ENCODE measurements around the gene TMTC2. TPM values are rescaled to one million over a fixed set of nuclear protein-coding genes. Genes with fewer than 3 reads are reported as not detected.

The TMTC2 gene
- total RNA-seq, 1 experiment from 2014 or later: 1.7 TPM

GRCh38 chr12:83075471-83075870 lies 388.8 kb downstream of the TMTC2 start:
- TF ChIP-seq CTCF (IDR thresholded peaks at IDR 0.05; ENCODE audit: unreplicated experiment): no peak
- H3K36me3 Mint-ChIP-seq (ENCODE audit: insufficient read depth, unreplicated experiment): no peaks in the 10 kb centered on the region
- POLR2A ChIA-PET: no interaction called here
- no peak overlapping the region for H3K27ac Mint-ChIP-seq (ENCODE audit: low read depth, unreplicated experiment)
- H3K27me3 Mint-ChIP-seq (ENCODE audit: insufficient read depth, unreplicated experiment): no peaks in the 10 kb centered on the region
- no peaks in the 10 kb centered on the region for H3K4me1 Mint-ChIP-seq (ENCODE audit: insufficient read depth, unreplicated experiment)
- H3K9me3 Mint-ChIP-seq (ENCODE audit: unreplicated experiment): peaks cover 5% of the 10 kb centered on the region
- CTCF ChIA-PET: interaction anchor here (0.6 kb wide), 1 partner anchor 709 kb away, joined by 3 read pairs; no protein-coding TSS in a partner anchor
- intact Hi-C loops (cut with micrococcal nuclease): no loop called here
- no TSS peak for BruUV-seq (replicated peaks)
- no peak for DNase-seq (ENCODE audit: unreplicated experiment)
- no peak overlapping the region for H3K4me3 Mint-ChIP-seq (ENCODE audit: unreplicated experiment)

GRCh38 chr12:83077041-83077440 lies 390.3 kb downstream of the TMTC2 start:
- BruUV-seq (replicated peaks): no TSS peak
- no peak overlapping the region for H3K27ac Mint-ChIP-seq (ENCODE audit: low read depth, unreplicated experiment)

GRCh38 chr12:83082690-83083276 lies 396.1 kb downstream of the TMTC2 start:
- POLR2A ChIA-PET: no interaction called here
- DNase-seq (ENCODE audit: unreplicated experiment): no peak
- H3K4me3 Mint-ChIP-seq (ENCODE audit: unreplicated experiment): no peak overlapping the region
- no TSS peak for BruUV-seq (replicated peaks)
- intact Hi-C loops (cut with micrococcal nuclease): no loop called here
- no peaks in the 10 kb centered on the region for H3K36me3 Mint-ChIP-seq (ENCODE audit: insufficient read depth, unreplicated experiment)
- no peak overlapping the region for H3K27ac Mint-ChIP-seq (ENCODE audit: low read depth, unreplicated experiment)
- TF ChIP-seq CTCF (IDR thresholded peaks at IDR 0.05; ENCODE audit: unreplicated experiment): no peak
- H3K27me3 Mint-ChIP-seq (ENCODE audit: insufficient read depth, unreplicated experiment): no peaks in the 10 kb centered on the region
- CTCF ChIA-PET: no interaction called here
- no peaks in the 10 kb centered on the region for H3K4me1 Mint-ChIP-seq (ENCODE audit: insufficient read depth, unreplicated experiment)
- no peaks in the 10 kb centered on the region for H3K9me3 Mint-ChIP-seq (ENCODE audit: unreplicated experiment)

More at GRCh38 chr12:83077041-83077440, 390.3 kb downstream of the TMTC2 start:
- no peak overlapping the region for H3K4me3 Mint-ChIP-seq (ENCODE audit: unreplicated experiment)
- no peaks in the 10 kb centered on the region for H3K4me1 Mint-ChIP-seq (ENCODE audit: insufficient read depth, unreplicated experiment)
- no peak for DNase-seq (ENCODE audit: unreplicated experiment)
- intact Hi-C loops (cut with micrococcal nuclease): no loop called here
- TF ChIP-seq CTCF (IDR thresholded peaks at IDR 0.05; ENCODE audit: unreplicated experiment): no peak
- POLR2A ChIA-PET: no interaction called here
- CTCF ChIA-PET: no interaction called here
- H3K9me3 Mint-ChIP-seq (ENCODE audit: unreplicated experiment): peaks cover 5% of the 10 kb centered on the region
- H3K36me3 Mint-ChIP-seq (ENCODE audit: insufficient read depth, unreplicated experiment): no peaks in the 10 kb centered on the region
- H3K27me3 Mint-ChIP-seq (ENCODE audit: insufficient read depth, unreplicated experiment): no peaks in the 10 kb centered on the region

GRCh38 chr12:83083616-83084015 lies 396.9 kb downstream of the TMTC2 start:
- intact Hi-C loops (cut with micrococcal nuclease): no loop called here
- BruUV-seq (replicated peaks): no TSS peak
- Mint-ChIP-seq H3K36me3 (ENCODE audit: insufficient read depth, unreplicated experiment) (no peaks in the 10 kb centered on the region), H3K9me3 (ENCODE audit: unreplicated experiment) (no peaks in the 10 kb centered on the region), H3K4me3 (ENCODE audit: unreplicated experiment) (no peak overlapping the region), H3K4me1 (ENCODE audit: insufficient read depth, unreplicated experiment) (no peaks in the 10 kb centered on the region), H3K27me3 (ENCODE audit: insufficient read depth, unreplicated experiment) (no peaks in the 10 kb centered on the region), H3K27ac (ENCODE audit: low read depth, unreplicated experiment) (no peak overlapping the region)
- ChIA-PET CTCF (interaction anchor here (0.6 kb wide), 1 partner anchor 216 kb away, joined by 3 read pairs; no protein-coding TSS in a partner anchor), POLR2A (no interaction called here)
- TF ChIP-seq CTCF (IDR thresholded peaks at IDR 0.05; ENCODE audit: unreplicated experiment): no peak
- no peak for DNase-seq (ENCODE audit: unreplicated experiment)
